K562 (cell line): ENCODE measurements around the gene DMRT2. TPM values are rescaled to one million over a fixed set of nuclear protein-coding genes. Genes with fewer than 3 reads are reported as not detected.

Experiments used
- ATAC-seq: fragments of 200-7000 bp; cut with Tn5 transposase; 3 replicates; pipeline ENCODE4 v1.9.1; 2020; ENCODE audit warnings: moderate library complexity
- BruUV-seq: library from RNA; stranded (reverse); fragments of 400-500 nt; replicated peaks from 2 replicates; lab custom pipeline; 2021; lab: Mats Ljungman, UMichigan
- CTCF ChIA-PET: fragments of 300-600 bp; formaldehyde crosslinking; extraction: SDS; loops from one replicate; lab custom pipeline; 2021; ENCODE audit warnings: low intra/inter-chr PET ratio; lab: Yijun Ruan, JAX
- POLR2A ChIA-PET: fragments of 300-600, 350-650 bp; sonication (Branson Sonifier 250); formaldehyde crosslinking; extraction: SDS; loops from one replicate; lab custom pipeline; 2021; ENCODE audit warnings: antibody characterized with exemption, inconsistent platforms; lab: Yijun Ruan, JAX
- DNase-seq, 4 experiments: peaks; one replicate each; pipeline versions ENCODE4 v3.0.0 to v3.0.0-alpha.2; 2011 to 2018; ENCODE audit warnings: low spot score in 3 of 4, mixed read lengths in 3 of 4; ENCODE audit errors: extremely low read depth in 1 of 4
- FAIRE-seq: peaks from 2 replicates; lab custom pipeline; 2011; peaks lifted over from hg19 to GRCh38; lab: Jason Lieb, UNC
- H2AFZ ChIP-seq: 2 replicates; pipeline ENCODE4 v1.6.0; 2011; ENCODE audit warnings: low read depth, low read length, control low read depth, inconsistent platforms
- H3K27ac ChIP-seq: fragments of 200-600 bp; 3 replicates; pipeline ENCODE4 v1.8.0; 2011; ENCODE audit warnings: low read depth, mild to moderate bottlenecking, control low read depth, inconsistent platforms, low read length, moderate library complexity, mixed read lengths; ENCODE audit errors: extremely low read depth
- H3K27me3 ChIP-seq, 2 experiments: fragments of 300-600 bp in 1 of 2; 2 replicates in 1 of 2; 3 replicates in 1 of 2; pipeline versions ENCODE4 v1.6.0 to v1.8.0; 2011; ENCODE audit warnings: inconsistent platforms in 2 of 2, low read length in 2 of 2, mild to moderate bottlenecking in 1 of 2, mixed read lengths in 1 of 2, moderate library complexity in 1 of 2; ENCODE audit not compliant: control insufficient read depth in 2 of 2, insufficient read depth in 2 of 2
- H3K36me3 ChIP-seq: fragments of 300-600 bp; 3 replicates; pipeline ENCODE4 v1.8.0; 2011; ENCODE audit warnings: mild to moderate bottlenecking, low read length, inconsistent platforms; ENCODE audit not compliant: control insufficient read depth, insufficient read depth
- H3K4me1 ChIP-seq, 2 experiments: fragments of 200-600 bp in 1 of 2; replicated peaks in 1 of 2; 2 replicates in 1 of 2; 3 replicates in 1 of 2; pipeline versions ENCODE4 v1.5.1 to v1.8.0; 2011; ENCODE audit warnings: inconsistent platforms in 2 of 2, low read length in 2 of 2, mild to moderate bottlenecking in 1 of 2, mixed read lengths in 1 of 2, moderate library complexity in 1 of 2; ENCODE audit not compliant: control insufficient read depth in 2 of 2, insufficient read depth in 2 of 2
- H3K4me2 ChIP-seq: 2 replicates; pipeline ENCODE4 v1.6.1; 2011; ENCODE audit warnings: low read length, control low read depth, inconsistent platforms, mixed read lengths; ENCODE audit not compliant: insufficient read depth
- H3K4me3 ChIP-seq: fragments of 200-600 bp; sonication (generic), shearing (Covaris generic); 2 replicates; pipeline ENCODE4 v1.5.1; 2016; ENCODE audit warnings: control low read depth, inconsistent platforms
- H3K79me2 ChIP-seq: fragments of 200-600 bp; 3 replicates; pipeline ENCODE4 v1.8.0; 2011; ENCODE audit warnings: low read length, inconsistent platforms; ENCODE audit not compliant: control insufficient read depth, insufficient read depth
- H3K9ac ChIP-seq, 2 experiments: 2 replicates each; pipeline versions ENCODE4 v1.6.0 to v1.6.1; 2011; ENCODE audit warnings: low read depth in 2 of 2, low read length in 2 of 2, control low read depth in 1 of 2, inconsistent platforms in 1 of 2, mild to moderate bottlenecking in 1 of 2, mixed read lengths in 1 of 2; ENCODE audit not compliant: insufficient read depth in 1 of 2
- H3K9me1 ChIP-seq: one replicate; pipeline ENCODE4 v1.6.0; 2011; ENCODE audit warnings: inconsistent platforms, mild to moderate bottlenecking, low read length, moderate library complexity; ENCODE audit not compliant: control insufficient read depth, insufficient read depth
- H3K9me3 ChIP-seq: replicated peaks from 2 replicates; pipeline ENCODE4 v1.5.1; 2011; ENCODE audit warnings: low read depth, low read length, inconsistent platforms; ENCODE audit not compliant: control insufficient read depth, insufficient read depth
- H4K20me1 ChIP-seq: replicated peaks from 2 replicates; pipeline ENCODE4 v1.6.1; 2011; ENCODE audit warnings: low read length, inconsistent platforms, mixed read lengths; ENCODE audit not compliant: control insufficient read depth, insufficient read depth
- MTA1 ChIP-seq: fragments of 450-650 bp; IDR thresholded peaks from 2 replicates; pipeline ENCODE4 v1.6.1; 2017; ENCODE audit warnings: borderline replicate concordance
- NRF1 ChIP-seq, 2 experiments: fragments of 450-650 bp; IDR thresholded peaks in 1 of 2; conservative IDR thresholded peaks in 1 of 2; 2 replicates each; pipeline ENCODE4 v1.6.1; 2014; ENCODE audit warnings: mild to moderate bottlenecking in 2 of 2
- RCOR1 ChIP-seq, 2 experiments: IDR thresholded peaks; 2 replicates each; pipeline ENCODE4 v1.6.1; 2012; ENCODE audit warnings: low read depth in 2 of 2, low read length in 2 of 2, borderline replicate concordance in 1 of 2, improper control_type of control experiment in 1 of 2
- WGBS: fragments of 100-300 bp; shearing (Covaris generic); methylation state at CpG from one replicate; pipeline ENCODE4 v1.1.6; 2016; ENCODE audit warnings: low coverage, mixed read lengths; ENCODE audit not compliant: insufficient coverage; ENCODE audit errors: missing lambda C conversion rate; 5-methylcytosine and 5-hydroxymethylcytosine counted together
- in situ Hi-C: fragments of 300-500 bp; cut with MboI; formaldehyde crosslinking; loops from 4 replicates; pipeline ENCODE4 v1.15.0; 2018; ENCODE audit warnings: inconsistent platforms, mixed read lengths
- intact Hi-C: fragments of 100-400 bp; cut with micrococcal nuclease; formaldehyde crosslinking; loops from 2 replicates; pipeline ENCODE4 v1.14.2; 2022
- polyA plus RNA-seq, 8 experiments: library from polyadenylated mRNA; depleted of rRNA in 4 of 8; stranded (reverse) in 5 of 8; unstranded in 3 of 8; fragments of >200 nt; fragmentation: Nextera tagmentation in 2 of 8; fragmentation: Illumina TruSeq in 1 of 8; extraction: Ambion mirVana in 2 of 8; extraction: Trizol in 1 of 8; gene quantifications; 2 replicates each; pipeline versions ENCODE4 v1.2.1 to v1.2.3, GENCODE V29; 2011 to 2014; ENCODE audit warnings: inconsistent platforms in 1 of 8, missing spikeins in 1 of 8
- total RNA-seq, 7 experiments: library from RNA; depleted of rRNA in 6 of 7; stranded (reverse); fragments of >200 nt in 6 of 7; fragmentation: Illumina TruSeq in 2 of 7; extraction: Trizol in 2 of 7; gene quantifications; 2 replicates each; pipeline versions ENCODE4 v1.2.1 to v1.2.3, GENCODE V29; 2011 to 2021; ENCODE audit warnings: low replicate concordance in 1 of 7
- TF ChIP-seq, protein P1 (sequence below): fragments of 250-450 bp; sonication (Bioruptor Pico); IDR thresholded peaks from 2 replicates; pipeline ENCODE4 v1.4.0; 2020; ENCODE audit warnings: mild to moderate bottlenecking, moderate library complexity
- TF ChIP-seq, protein P2 (sequence below): fragments of 450-650 bp; IDR thresholded peaks from 2 replicates; pipeline ENCODE4 v1.6.1; 2014; ENCODE audit warnings: low read depth, mild to moderate bottlenecking, moderate library complexity, borderline replicate concordance

The DMRT2 gene
- total and polyA plus RNA-seq, 9 of the 15 experiments (the other 6 are each of a cell fraction or from before 2014, with no cell fraction given): not detected

GRCh38 chr9:1052365-1053281, 2.5 kb downstream of the DMRT2 start:
- 1% methylated on average over 28 of the region's 41 CpGs for WGBS
- no peaks in the 10 kb centered on the region for H3K9me1 ChIP-seq
- H2AFZ ChIP-seq: no peak overlapping the region
- no peaks in the 10 kb centered on the region for H4K20me1 ChIP-seq
- in situ Hi-C loops (no loop called here), intact Hi-C loops (no loop called here)
- BruUV-seq: no TSS peak
- ChIA-PET POLR2A (no interaction called here), CTCF (no interaction called here)
- TF ChIP-seq NRF1 (conservative IDR thresholded peaks at IDR 0.05 in 1 of 2, IDR thresholded peaks at IDR 0.05 in 1 of 2) (peak; percentile 51 to 62), RCOR1 (IDR thresholded peaks at IDR 0.05; ENCODE audit: borderline replicate concordance in 1 of 2, low read depth in 2 of 2, low read length in 2 of 2) (no peak), MTA1 (no peak)
- TF ChIP-seq, protein P1, sequence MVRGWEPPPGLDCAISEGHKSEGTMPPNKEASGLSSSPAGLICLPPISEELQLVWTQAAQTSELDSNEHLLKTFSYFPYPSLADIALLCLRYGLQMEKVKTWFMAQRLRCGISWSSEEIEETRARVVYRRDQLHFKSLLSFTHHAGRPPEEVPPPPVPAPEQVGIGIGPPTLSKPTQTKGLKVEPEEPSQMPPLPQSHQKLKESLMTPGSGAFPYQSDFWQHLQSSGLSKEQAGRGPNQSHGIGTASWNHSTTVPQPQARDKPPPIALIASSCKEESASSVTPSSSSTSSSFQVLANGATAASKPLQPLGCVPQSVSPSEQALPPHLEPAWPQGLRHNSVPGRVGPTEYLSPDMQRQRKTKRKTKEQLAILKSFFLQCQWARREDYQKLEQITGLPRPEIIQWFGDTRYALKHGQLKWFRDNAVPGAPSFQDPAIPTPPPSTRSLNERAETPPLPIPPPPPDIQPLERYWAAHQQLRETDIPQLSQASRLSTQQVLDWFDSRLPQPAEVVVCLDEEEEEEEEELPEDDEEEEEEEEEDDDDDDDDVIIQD (CRISPR knock-in tag): no peak
- TF ChIP-seq, protein P2, sequence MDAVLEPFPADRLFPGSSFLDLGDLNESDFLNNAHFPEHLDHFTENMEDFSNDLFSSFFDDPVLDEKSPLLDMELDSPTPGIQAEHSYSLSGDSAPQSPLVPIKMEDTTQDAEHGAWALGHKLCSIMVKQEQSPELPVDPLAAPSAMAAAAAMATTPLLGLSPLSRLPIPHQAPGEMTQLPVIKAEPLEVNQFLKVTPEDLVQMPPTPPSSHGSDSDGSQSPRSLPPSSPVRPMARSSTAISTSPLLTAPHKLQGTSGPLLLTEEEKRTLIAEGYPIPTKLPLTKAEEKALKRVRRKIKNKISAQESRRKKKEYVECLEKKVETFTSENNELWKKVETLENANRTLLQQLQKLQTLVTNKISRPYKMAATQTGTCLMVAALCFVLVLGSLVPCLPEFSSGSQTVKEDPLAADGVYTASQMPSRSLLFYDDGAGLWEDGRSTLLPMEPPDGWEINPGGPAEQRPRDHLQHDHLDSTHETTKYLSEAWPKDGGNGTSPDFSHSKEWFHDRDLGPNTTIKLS: no peak
- H3K9me3 ChIP-seq: no peaks in the 10 kb centered on the region
- H3K4me3 ChIP-seq: no peak overlapping the region
- ATAC-seq (no peak), FAIRE-seq (no peak), DNase-seq (no peak)
- no peaks in the 10 kb centered on the region for H3K36me3 ChIP-seq
- no peak overlapping the region for H3K9ac ChIP-seq
- H3K27me3 ChIP-seq: peaks cover 0 to 35% of the 10 kb centered on the region in 2 experiments; a peak in 4 of 5 replicates
- no peaks in the 10 kb centered on the region; a peak in 1 of 5 replicates for H3K4me1 ChIP-seq
- H3K79me2 ChIP-seq: no peaks in the 10 kb centered on the region
- H3K27ac ChIP-seq: no peak overlapping the region
- no peak overlapping the region for H3K4me2 ChIP-seq
